Parathyroid adenoma (tissue), 2 donors: Measurements from ENCODE around the gene CDKN2AIP.

Experiments
- H2AFZ ChIP-seq: fragments of 300-600 bp; sonication (generic); one replicate; pipeline ENCODE4 v1.7.0; 2017; ENCODE audit warnings: antibody characterized with exemption, mild to moderate bottlenecking
- H3K27ac ChIP-seq: fragments of 300-600 bp; sonication (generic); one replicate; pipeline ENCODE4 v1.7.0; 2017
- H3K27me3 ChIP-seq: fragments of 300-600 bp; sonication (generic); one replicate; pipeline ENCODE4 v1.7.0; 2017; ENCODE audit warnings: low read length; ENCODE audit not compliant: control insufficient read depth, insufficient read depth
- H3K36me3 ChIP-seq: fragments of 300-600 bp; sonication (generic); one replicate; pipeline ENCODE4 v1.7.0; 2017; ENCODE audit warnings: low read length; ENCODE audit not compliant: control insufficient read depth, insufficient read depth
- H3K4me1 ChIP-seq: fragments of 300-600 bp; sonication (generic); one replicate; pipeline ENCODE4 v1.7.0; 2017; ENCODE audit warnings: control low read depth
- H3K4me2 ChIP-seq: fragments of 300-600 bp; sonication (generic); one replicate; pipeline ENCODE4 v1.7.0; 2017; ENCODE audit warnings: low read length
- H3K4me3 ChIP-seq: fragments of 300-600 bp; sonication (generic); one replicate; pipeline ENCODE4 v1.7.0; 2017; ENCODE audit warnings: low read depth, low read length
- H3K79me2 ChIP-seq: fragments of 300-600 bp; sonication (generic); one replicate; pipeline ENCODE4 v1.7.0; 2017; ENCODE audit warnings: control low read depth
- H3K9ac ChIP-seq: fragments of 300-600 bp; sonication (generic); one replicate; pipeline ENCODE4 v1.7.0; 2017; ENCODE audit warnings: mild to moderate bottlenecking
- H3K9me3 ChIP-seq: fragments of 300-600 bp; sonication (generic); one replicate; pipeline ENCODE4 v1.7.0; 2017; ENCODE audit warnings: low read length; ENCODE audit not compliant: control insufficient read depth
- CTCF ChIP-seq: fragments of 300-600 bp; sonication (generic); IDR thresholded peaks from one replicate; pipeline ENCODE4 v1.7.0; 2017; ENCODE audit warnings: antibody characterized with exemption, mild to moderate bottlenecking
- donor health status: primary hyperparathyroidism.

CDKN2AIP gene

GRCh38 chr4:183422962-183423631 lies 21.3 kb upstream of the CDKN2AIP start:
- H3K79me2 ChIP-seq = no peaks in the 10 kb centered on the region
- H3K27ac ChIP-seq = no peak overlapping the region
- H3K27me3 ChIP-seq = no peaks in the 10 kb centered on the region
- no peak overlapping the region for H3K9ac ChIP-seq
- H3K4me3 ChIP-seq = no peak overlapping the region
- TF ChIP-seq CTCF = no peak
- H3K9me3 ChIP-seq = no peaks in the 10 kb centered on the region
- H3K4me2 ChIP-seq = no peak overlapping the region
- no peaks in the 10 kb centered on the region for H3K4me1 ChIP-seq
- H2AFZ ChIP-seq = no peak overlapping the region
- no peaks in the 10 kb centered on the region for H3K36me3 ChIP-seq

- H2AFZ ChIP-seq = no peak overlapping the region
- H3K36me3 ChIP-seq = no peaks in the 10 kb centered on the region
- H3K4me1 ChIP-seq = no peaks in the 10 kb centered on the region
- H3K27me3 ChIP-seq = no peaks in the 10 kb centered on the region
- H3K4me2 ChIP-seq = no peak overlapping the region
- H3K27ac ChIP-seq = no peak overlapping the region
- no peak for TF ChIP-seq CTCF
- no peak overlapping the region for H3K9ac ChIP-seq
- no peaks in the 10 kb centered on the region for H3K9me3 ChIP-seq
- H3K4me3 ChIP-seq = no peak overlapping the region
- no peaks in the 10 kb centered on the region for H3K79me2 ChIP-seq
Observed at GRCh38 chr4:183424109-183424744, 20.2 kb upstream of the CDKN2AIP start.

GRCh38 chr4:183426507-183426906 lies 17.9 kb upstream of the CDKN2AIP start:
- Histone ChIP-seq H3K27ac (no peak overlapping the region), H3K4me1 (no peaks in the 10 kb centered on the region), H2AFZ (no peak overlapping the region), H3K27me3 (no peaks in the 10 kb centered on the region), H3K36me3 (no peaks in the 10 kb centered on the region), H3K9ac (no peak overlapping the region), H3K9me3 (no peaks in the 10 kb centered on the region), H3K79me2 (no peaks in the 10 kb centered on the region), H3K4me3 (no peak overlapping the region), H3K4me2 (no peak overlapping the region)
- TF ChIP-seq CTCF = no peak

- no peaks in the 10 kb centered on the region for H3K27me3 ChIP-seq
- no peaks in the 10 kb centered on the region for H3K36me3 ChIP-seq
- no peak overlapping the region for H3K27ac ChIP-seq
- H3K4me2 ChIP-seq = no peak overlapping the region
- TF ChIP-seq CTCF = no peak
- no peaks in the 10 kb centered on the region for H3K4me1 ChIP-seq
- no peak overlapping the region for H3K4me3 ChIP-seq
- H3K9me3 ChIP-seq = no peaks in the 10 kb centered on the region
- no peaks in the 10 kb centered on the region for H3K79me2 ChIP-seq
- H3K9ac ChIP-seq = no peak overlapping the region
- no peak overlapping the region for H2AFZ ChIP-seq
Observed at GRCh38 chr4:183429489-183429888, 14.9 kb upstream of the CDKN2AIP start.
